ENCODE measurements around the gene KCNC1. TPM values are rescaled to one million over a fixed set of nuclear protein-coding genes. Genes with fewer than 3 reads are reported as not detected.

KCNC1 gene
- total and polyA plus RNA-seq, 7 donors, result 0.36 to 1.9 (median 0.48) TPM; not detected in 3

- intact Hi-C loops (cut with DNase I), result no loop called here
- Histone ChIP-seq H3K36me3 (no peaks in the 10 kb centered on the region), H3K4me1 (peaks cover 0 to 23% (median 19%) of the 10 kb centered on the region in 4 donors), H3K27me3 (no peaks in the 10 kb centered on the region), H3K9me3 (no peaks in the 10 kb centered on the region), H3K27ac (peak overlapping the region in 3 of 4 donors; percentile 47 to 63 (median 52)), H3K4me3 (no peak overlapping the region)
- TF ChIP-seq POLR2A (IDR thresholded peaks at IDR 0.05), result no peak
- no peak for TF ChIP-seq CTCF (IDR thresholded peaks at IDR 0.05)
- peak in 3 of 4 donors; percentile 33 to 51 (median 50) for TF ChIP-seq POLR2AphosphoS5 (IDR thresholded peaks at IDR 0.05)
- TF ChIP-seq EP300 (IDR thresholded peaks at IDR 0.05), result no peak
- 83 to 88% methylated on average over 4 of the region's 4 CpGs for WGBS, 2 donors
- DNase-seq, result no peak
Measured at GRCh38 chr11:17821648-17822400, 87.2 kb downstream of the KCNC1 start.

GRCh38 chr11:17822401-17822781 is 87.8 kb downstream of the KCNC1 start:
- peak overlapping the region in 3 of 4 donors; percentile 47 to 63 (median 52) for H3K27ac ChIP-seq
- intact Hi-C loops (cut with DNase I), result no loop called here
- H3K4me1 ChIP-seq, result peaks cover 0 to 23% (median 18%) of the 10 kb centered on the region in 4 donors
- H3K36me3 ChIP-seq, result no peaks in the 10 kb centered on the region
- no peaks in the 10 kb centered on the region for H3K27me3 ChIP-seq
- H3K4me3 ChIP-seq, result no peak overlapping the region
- H3K9me3 ChIP-seq, result no peaks in the 10 kb centered on the region
- 82 to 91% methylated on average over 5 of the region's 5 CpGs for WGBS, 2 donors
- no peak for TF ChIP-seq EP300 (IDR thresholded peaks at IDR 0.05)
- no peak for TF ChIP-seq POLR2A (IDR thresholded peaks at IDR 0.05)
- no peak for TF ChIP-seq CTCF (IDR thresholded peaks at IDR 0.05)
- no peak for DNase-seq

- intact Hi-C loops (cut with DNase I), result no loop called here
- no peak for DNase-seq
- WGBS, 2 donors, result 91 to 92% methylated on average over 5 of the region's 5 CpGs
Measured at GRCh38 chr11:17827006-17827405, 92.4 kb downstream of the KCNC1 start.

GRCh38 chr11:17828311-17828751 is 93.8 kb downstream of the KCNC1 start:
- intact Hi-C loops (cut with DNase I), result no loop called here
- no peaks in the 10 kb centered on the region for H3K27me3 ChIP-seq
- DNase-seq, result peak; percentile 88
- no peak overlapping the region for H3K4me3 ChIP-seq
- H3K9me3 ChIP-seq, result no peaks in the 10 kb centered on the region
- H3K36me3 ChIP-seq, result no peaks in the 10 kb centered on the region
- WGBS, 2 donors, result 79 to 82% methylated on average over 9 of the region's 9 CpGs
- no peak for TF ChIP-seq POLR2A (IDR thresholded peaks at IDR 0.05)
- TF ChIP-seq POLR2AphosphoS5 (IDR thresholded peaks at IDR 0.05), result peak; percentile 35 to 70 (median 60)
- peaks cover 0 to 16% (median 7%) of the 10 kb centered on the region in 4 donors for H3K4me1 ChIP-seq
- H3K27ac ChIP-seq, result no peak overlapping the region

More at GRCh38 chr11:17827006-17827405, 92.4 kb downstream of the KCNC1 start:
- H3K36me3 ChIP-seq, result no peaks in the 10 kb centered on the region
- H3K9me3 ChIP-seq, result no peaks in the 10 kb centered on the region
- H3K27ac ChIP-seq, result no peak overlapping the region
- TF ChIP-seq POLR2AphosphoS5 (IDR thresholded peaks at IDR 0.05) (no peak), POLR2A (IDR thresholded peaks at IDR 0.05) (no peak), CTCF (IDR thresholded peaks at IDR 0.05) (no peak), EP300 (IDR thresholded peaks at IDR 0.05) (no peak)
- no peaks in the 10 kb centered on the region for H3K27me3 ChIP-seq
- no peak overlapping the region for H3K4me3 ChIP-seq
- H3K4me1 ChIP-seq, result peaks cover 0 to 27% (median 17%) of the 10 kb centered on the region in 4 donors

- intact Hi-C loops (cut with DNase I), result no loop called here
- peaks cover 0 to 16% (median 7%) of the 10 kb centered on the region in 4 donors for H3K4me1 ChIP-seq
- no peak for TF ChIP-seq EP300 (IDR thresholded peaks at IDR 0.05)
- no peak for TF ChIP-seq CTCF (IDR thresholded peaks at IDR 0.05)
- TF ChIP-seq POLR2A (IDR thresholded peaks at IDR 0.05), result no peak
- no peak for TF ChIP-seq POLR2AphosphoS5 (IDR thresholded peaks at IDR 0.05)
- no peaks in the 10 kb centered on the region for H3K27me3 ChIP-seq
- H3K27ac ChIP-seq, result no peak overlapping the region
- no peaks in the 10 kb centered on the region for H3K36me3 ChIP-seq
- DNase-seq, result no peak
- H3K9me3 ChIP-seq, result no peaks in the 10 kb centered on the region
- WGBS, 2 donors, result 89 to 92% methylated on average over 1 of the region's 1 CpG
- no peak overlapping the region for H3K4me3 ChIP-seq
Measured at GRCh38 chr11:17831228-17831627, 96.6 kb downstream of the KCNC1 start.

All from sigmoid colon (tissue), 7 donors.